CD4-positive, alpha-beta T cell treated with Interleukin-15 for 1 hour (primary cell): ENCODE data around the gene GLOD5.

ENCODE experiments used
- DNase-seq: peaks from one replicate; pipeline ENCODE4 v3.0.0-alpha.2; 2020

GLOD5 gene

GRCh38 chrX:48761674-48762471, at the start of gene GLOD5:
Gene GLOD5 (plus strand): TSS chrX:48761747. CDS start chrX:48761791, 44 bp downstream.
- no peak for DNase-seq

GRCh38 chrX:48711929-48712505, 49.5 kb upstream of the GLOD5 start:
- no peak for DNase-seq

- no peak for DNase-seq
These were observed 47.7 kb upstream of the GLOD5 start for GRCh38 chrX:48713847-48714246.

GRCh38 chrX:48714573-48714972, 47.0 kb upstream of the GLOD5 start:
- DNase-seq, result no peak

GRCh38 chrX:48715072-48715471, 46.5 kb upstream of the GLOD5 start:
- no peak for DNase-seq

- DNase-seq, result no peak
These were observed 45.6 kb upstream of the GLOD5 start for GRCh38 chrX:48715876-48716502.

GRCh38 chrX:48719958-48720357, 41.6 kb upstream of the GLOD5 start:
- no peak for DNase-seq

- no peak for DNase-seq
These were observed 40.8 kb upstream of the GLOD5 start for GRCh38 chrX:48720577-48721250.

- no peak for DNase-seq
These were observed 39.6 kb upstream of the GLOD5 start for GRCh38 chrX:48721916-48722315.

- DNase-seq, result no peak
These were observed 35.0 kb upstream of the GLOD5 start for GRCh38 chrX:48726596-48726995.

- no peak for DNase-seq
These were observed 32.9 kb upstream of the GLOD5 start for GRCh38 chrX:48728653-48729052.

GRCh38 chrX:48736303-48736702, 25.2 kb upstream of the GLOD5 start:
- DNase-seq, result no peak

- DNase-seq, result no peak
These were observed 24.7 kb upstream of the GLOD5 start for GRCh38 chrX:48736878-48737212.

- peak; percentile 97 for DNase-seq
These were observed 24.2 kb upstream of the GLOD5 start for GRCh38 chrX:48737213-48737938.

- DNase-seq, result no peak
These were observed 23.6 kb upstream of the GLOD5 start for GRCh38 chrX:48737940-48738339.

- no peak for DNase-seq
These were observed 19.7 kb upstream of the GLOD5 start for GRCh38 chrX:48741834-48742233.

- DNase-seq, result no peak
These were observed 16.3 kb upstream of the GLOD5 start for GRCh38 chrX:48745222-48745621.

- DNase-seq, result no peak
These were observed 14.0 kb upstream of the GLOD5 start for GRCh38 chrX:48747415-48748016.

GRCh38 chrX:48749182-48749581, 12.4 kb upstream of the GLOD5 start:
- no peak for DNase-seq

GRCh38 chrX:48751343-48751742, 10.2 kb upstream of the GLOD5 start:
- no peak for DNase-seq

- no peak for DNase-seq
These were observed 9.0 kb upstream of the GLOD5 start for GRCh38 chrX:48752498-48752897.

- no peak for DNase-seq
These were observed 7.8 kb upstream of the GLOD5 start for GRCh38 chrX:48753708-48754228.
